HepG2 (cell line): ENCODE measurements around the gene GPLD1. TPM values are rescaled to one million over a fixed set of nuclear protein-coding genes. Genes with fewer than 3 reads are reported as not detected.

Source experiments
- ATAC-seq: fragments of 200-7000 bp; cut with Tn5 transposase; 3 replicates; pipeline ENCODE4 v1.9.1; 2020; ENCODE audit warnings: mild to moderate bottlenecking, moderate library complexity
- BruUV-seq: library from RNA; stranded (reverse); fragments of 400-500 nt; replicated peaks from 2 replicates; lab custom pipeline; 2021; lab: Mats Ljungman, UMichigan
- CTCF ChIA-PET: fragments of 300-600 bp; formaldehyde crosslinking; extraction: SDS; loops from one replicate; lab custom pipeline; 2021; ENCODE audit warnings: low total read pairs, inconsistent platforms, low intra/inter-chr PET ratio; lab: Yijun Ruan, JAX
- POLR2A ChIA-PET: fragments of 350-600 bp; sonication (Branson Sonifier 250); formaldehyde crosslinking; loops from one replicate; lab custom pipeline; 2020; ENCODE audit warnings: antibody characterized with exemption, inconsistent platforms; lab: Yijun Ruan, JAX
- DNase-seq: peaks from one replicate; pipeline ENCODE4 v3.0.0-alpha.2; 2015; ENCODE audit warnings: low spot score
- FAIRE-seq: peaks from 3 replicates; lab custom pipeline; 2011; peaks lifted over from hg19 to GRCh38; lab: Jason Lieb, UNC
- H2AFZ ChIP-seq: one replicate; pipeline ENCODE4 v1.6.1; 2011; ENCODE audit warnings: low read length, inconsistent platforms
- H3K27ac ChIP-seq: fragments of 300-600 bp; 3 replicates; pipeline ENCODE4 v1.8.0; 2011; ENCODE audit warnings: mixed run types, mild to moderate bottlenecking, mixed read lengths, low read length, inconsistent platforms; ENCODE audit not compliant: insufficient read depth; ENCODE audit errors: extremely low read length
- H3K27me3 ChIP-seq, 2 experiments: fragments of 200-600 bp in 1 of 2; 2 replicates in 1 of 2; 3 replicates in 1 of 2; pipeline versions ENCODE4 v1.6.0 to v1.8.0; 2011; ENCODE audit warnings: low read length in 2 of 2, mild to moderate bottlenecking in 2 of 2, moderate library complexity in 2 of 2, inconsistent platforms in 1 of 2; ENCODE audit not compliant: insufficient read depth in 2 of 2, control insufficient read depth in 1 of 2
- H3K36me3 ChIP-seq, 2 experiments: fragments of 200-600 bp in 1 of 2; replicated peaks in 1 of 2; 2 replicates in 1 of 2; 3 replicates in 1 of 2; pipeline versions ENCODE4 v1.5.1 to v1.8.0; 2011; ENCODE audit warnings: low read length in 2 of 2, inconsistent platforms in 1 of 2; ENCODE audit not compliant: insufficient read depth in 2 of 2, control insufficient read depth in 1 of 2
- H3K4me1 ChIP-seq: 2 replicates; pipeline ENCODE4 v1.5.1; 2012; ENCODE audit warnings: low read length, inconsistent platforms; ENCODE audit not compliant: insufficient read depth
- H3K4me2 ChIP-seq: 2 replicates; pipeline ENCODE4 v1.6.0; 2011; ENCODE audit warnings: low read depth, low read length, inconsistent platforms
- H3K4me3 ChIP-seq, 3 experiments: fragments of 200-600 bp in 1 of 3; sonication (generic), shearing (Covaris generic) in 1 of 3; replicated peaks in 1 of 3; 2 replicates each; pipeline ENCODE4 v1.5.1; 2011 to 2016; ENCODE audit warnings: low read length in 3 of 3, inconsistent platforms in 2 of 3, low read depth in 2 of 3, mild to moderate bottlenecking in 2 of 3, control low read depth in 1 of 3, mixed read lengths in 1 of 3; ENCODE audit not compliant: insufficient read depth in 1 of 3
- H3K79me2 ChIP-seq: one replicate; pipeline ENCODE4 v1.6.1; 2011; ENCODE audit warnings: low read length, inconsistent platforms; ENCODE audit not compliant: insufficient read depth
- H3K9ac ChIP-seq: 2 replicates; pipeline ENCODE4 v1.6.0; 2011; ENCODE audit warnings: mild to moderate bottlenecking, low read depth, low read length, inconsistent platforms; ENCODE audit not compliant: insufficient read depth
- H3K9me3 ChIP-seq: 2 replicates; pipeline ENCODE4 v1.5.1; 2012; ENCODE audit warnings: mild to moderate bottlenecking, low read length
- H4K20me1 ChIP-seq: 2 replicates; pipeline ENCODE4 v1.6.0; 2011; ENCODE audit warnings: inconsistent platforms, mild to moderate bottlenecking, low read length, moderate library complexity; ENCODE audit not compliant: insufficient read depth
- ESRRA ChIP-seq: sonication (generic); formaldehyde crosslinking; IDR thresholded peaks from 2 replicates; pipeline ENCODE4 v1.5.1; 2020; ENCODE audit warnings: mild to moderate bottlenecking, low read depth, missing genetic modification reagents
- PATZ1 ChIP-seq: sonication (generic); formaldehyde crosslinking; IDR thresholded peaks from 2 replicates; pipeline ENCODE4 v1.4.0; 2020; ENCODE audit warnings: missing genetic modification reagents
- SMAD1 ChIP-seq: sonication (generic); formaldehyde crosslinking; IDR thresholded peaks from 2 replicates; pipeline ENCODE4 v1.4.0; 2020; ENCODE audit warnings: missing genetic modification reagents, low read depth, mild to moderate bottlenecking, borderline replicate concordance
- ZNF564 ChIP-seq: sonication (generic); formaldehyde crosslinking; IDR thresholded peaks from 2 replicates; pipeline ENCODE4 v1.8.1; 2023; ENCODE audit warnings: mild to moderate bottlenecking, missing genetic modification reagents
- ZNF777 ChIP-seq: sonication (generic); formaldehyde crosslinking; IDR thresholded peaks from 2 replicates; pipeline ENCODE4 v1.4.0; 2020; ENCODE audit warnings: missing genetic modification reagents
- WGBS: methylation state at CpG from one replicate; pipeline ENCODE4 v1.1.6; 2017; ENCODE audit warnings: low lambda C conversion rate; 5-methylcytosine and 5-hydroxymethylcytosine counted together
- in situ Hi-C: cut with HindIII; loops from 2 replicates; pipeline ENCODE4 v1.10.0; 2017; ENCODE audit warnings: low pct_unique_long_range_greater_than_20kb; ENCODE audit not compliant: extremely low pct_ligation_motif_present
- intact Hi-C: fragments of 100-400 bp; cut with micrococcal nuclease; formaldehyde crosslinking; loops from one replicate; pipeline ENCODE4 v1.10.0; 2022; ENCODE audit not compliant: unreplicated experiment
- polyA plus RNA-seq, 8 experiments: library from polyadenylated mRNA; depleted of rRNA in 3 of 8; stranded (reverse) in 7 of 8; unstranded in 1 of 8; fragments of >200 nt; fragmentation: Illumina TruSeq in 4 of 8; extraction: Trizol in 4 of 8; gene quantifications; 2 replicates each; pipeline versions ENCODE4 v1.2.1 to v1.2.3, GENCODE V29; 2011 to 2016; ENCODE audit warnings: low read depth in 4 of 8, missing spikeins in 1 of 8, mixed read lengths in 1 of 8; ENCODE audit not compliant: insufficient read depth in 1 of 8
- total RNA-seq, 5 experiments: library from RNA; depleted of rRNA; stranded (reverse); fragments of >200 nt; fragmentation: Illumina TruSeq; extraction: Trizol; gene quantifications; 2 replicates each; pipeline ENCODE4 v1.2.3, GENCODE V29; 2016; ENCODE audit warnings: low read depth in 1 of 5
- TF ChIP-seq, protein P1 (sequence below), 2 experiments: IDR thresholded peaks; 2 replicates each; pipeline ENCODE4 v1.6.1; 2011 to 2012; ENCODE audit warnings: low read length in 2 of 2, borderline replicate concordance in 1 of 2, low read depth in 1 of 2, mild to moderate bottlenecking in 1 of 2, moderate library complexity in 1 of 2
- TF ChIP-seq, protein P2 (sequence below): sonication (generic); formaldehyde crosslinking; IDR thresholded peaks from 2 replicates; pipeline ENCODE4 v1.8.0; 2022; ENCODE audit warnings: mild to moderate bottlenecking, missing genetic modification reagents, borderline replicate concordance
- TF ChIP-seq, protein P3 (sequence below): IDR thresholded peaks from 2 replicates; pipeline ENCODE4 v1.6.1; 2012; ENCODE audit warnings: low read length, improper control_type of control experiment
- TF ChIP-seq, protein P4 (sequence below): IDR thresholded peaks from 2 replicates; pipeline ENCODE4 v1.6.1; 2016; ENCODE audit warnings: missing genetic modification reagents, missing compliant biosample characterization

GPLD1 gene
- total and polyA plus RNA-seq, 2 of the 13 experiments (the other 11 are each of a cell fraction or from before 2014, with no cell fraction given), result 6.2 to 7.6 TPM

- no peaks in the 10 kb centered on the region for H3K9me3 ChIP-seq
- H4K20me1 ChIP-seq, result no peaks in the 10 kb centered on the region
- peak overlapping the region; percentile 78 to 92 (median 82) for H3K4me3 ChIP-seq
- H3K27ac ChIP-seq, result peak overlapping the region; percentile 86
- peak; percentile 40 for FAIRE-seq
- H2AFZ ChIP-seq, result peak overlapping the region; percentile 77
- 10% methylated on average over 28 of the region's 36 CpGs for WGBS
- H3K4me1 ChIP-seq, result peaks cover 46% of the 10 kb centered on the region
- peaks cover 3% of the 10 kb centered on the region for H3K79me2 ChIP-seq
- ChIA-PET POLR2A (interaction anchor here (0.6 to 4.0 kb wide), 10 partner anchors 8 to 276 kb away, joined by 3 to 39 read pairs (median 7); partner anchors contain the start of genes ACOT13 and TDP2), CTCF (interaction anchor here (1.4 to 2.8 kb wide), 2 partner anchors 26 to 29 kb away, joined by 5 to 31 read pairs; no protein-coding TSS in a partner anchor)
- DNase-seq, result no peak
- intact Hi-C loops (loop anchor here (2.0 to 10.0 kb wide), 3 partner anchors 63 to 209 kb away; no protein-coding TSS in a partner anchor), in situ Hi-C loops (no loop called here)
- TSS peak; percentile 58 for BruUV-seq
- no peaks in the 10 kb centered on the region for H3K27me3 ChIP-seq
- H3K4me2 ChIP-seq, result peak overlapping the region; percentile 99
- ATAC-seq, result peak; percentile 87
- peak overlapping the region; percentile 82 for H3K9ac ChIP-seq
- H3K36me3 ChIP-seq, result peaks cover 2 to 5% of the 10 kb centered on the region in 2 experiments; a peak in 2 of 5 replicates
- TF ChIP-seq PATZ1 (CRISPR knock-in tag), result peak; percentile 55; the same call in 1 of the 2 replicates
- TF ChIP-seq SMAD1 (CRISPR knock-in tag), result no peak
- TF ChIP-seq, protein P1, sequence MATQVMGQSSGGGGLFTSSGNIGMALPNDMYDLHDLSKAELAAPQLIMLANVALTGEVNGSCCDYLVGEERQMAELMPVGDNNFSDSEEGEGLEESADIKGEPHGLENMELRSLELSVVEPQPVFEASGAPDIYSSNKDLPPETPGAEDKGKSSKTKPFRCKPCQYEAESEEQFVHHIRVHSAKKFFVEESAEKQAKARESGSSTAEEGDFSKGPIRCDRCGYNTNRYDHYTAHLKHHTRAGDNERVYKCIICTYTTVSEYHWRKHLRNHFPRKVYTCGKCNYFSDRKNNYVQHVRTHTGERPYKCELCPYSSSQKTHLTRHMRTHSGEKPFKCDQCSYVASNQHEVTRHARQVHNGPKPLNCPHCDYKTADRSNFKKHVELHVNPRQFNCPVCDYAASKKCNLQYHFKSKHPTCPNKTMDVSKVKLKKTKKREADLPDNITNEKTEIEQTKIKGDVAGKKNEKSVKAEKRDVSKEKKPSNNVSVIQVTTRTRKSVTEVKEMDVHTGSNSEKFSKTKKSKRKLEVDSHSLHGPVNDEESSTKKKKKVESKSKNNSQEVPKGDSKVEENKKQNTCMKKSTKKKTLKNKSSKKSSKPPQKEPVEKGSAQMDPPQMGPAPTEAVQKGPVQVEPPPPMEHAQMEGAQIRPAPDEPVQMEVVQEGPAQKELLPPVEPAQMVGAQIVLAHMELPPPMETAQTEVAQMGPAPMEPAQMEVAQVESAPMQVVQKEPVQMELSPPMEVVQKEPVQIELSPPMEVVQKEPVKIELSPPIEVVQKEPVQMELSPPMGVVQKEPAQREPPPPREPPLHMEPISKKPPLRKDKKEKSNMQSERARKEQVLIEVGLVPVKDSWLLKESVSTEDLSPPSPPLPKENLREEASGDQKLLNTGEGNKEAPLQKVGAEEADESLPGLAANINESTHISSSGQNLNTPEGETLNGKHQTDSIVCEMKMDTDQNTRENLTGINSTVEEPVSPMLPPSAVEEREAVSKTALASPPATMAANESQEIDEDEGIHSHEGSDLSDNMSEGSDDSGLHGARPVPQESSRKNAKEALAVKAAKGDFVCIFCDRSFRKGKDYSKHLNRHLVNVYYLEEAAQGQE (IDR thresholded peaks at IDR 0.05; ENCODE audit: borderline replicate concordance in 1 of 2, low read depth in 1 of 2, low read length in 2 of 2), result no peak
- TF ChIP-seq ESRRA (CRISPR knock-in tag), result no peak
- no peak for TF ChIP-seq ZNF777
- TF ChIP-seq, protein P2, sequence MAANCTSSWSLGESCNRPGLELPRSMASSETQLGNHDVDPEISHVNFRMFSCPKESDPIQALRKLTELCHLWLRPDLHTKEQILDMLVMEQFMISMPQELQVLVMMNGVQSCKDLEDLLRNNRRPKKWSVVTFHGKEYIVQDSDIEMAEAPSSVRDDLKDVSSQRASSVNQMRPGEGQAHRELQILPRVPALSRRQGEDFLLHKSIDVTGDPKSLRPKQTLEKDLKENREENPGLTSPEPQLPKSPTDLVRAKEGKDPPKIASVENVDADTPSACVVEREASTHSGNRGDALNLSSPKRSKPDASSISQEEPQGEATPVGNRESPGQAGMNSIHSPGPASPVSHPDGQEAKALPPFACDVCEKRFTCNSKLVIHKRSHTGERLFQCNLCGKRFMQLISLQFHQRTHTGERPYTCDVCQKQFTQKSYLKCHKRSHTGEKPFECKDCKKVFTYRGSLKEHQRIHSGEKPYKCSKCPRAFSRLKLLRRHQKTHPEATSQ (CRISPR knock-in tag), result no peak
- TF ChIP-seq, protein P3, sequence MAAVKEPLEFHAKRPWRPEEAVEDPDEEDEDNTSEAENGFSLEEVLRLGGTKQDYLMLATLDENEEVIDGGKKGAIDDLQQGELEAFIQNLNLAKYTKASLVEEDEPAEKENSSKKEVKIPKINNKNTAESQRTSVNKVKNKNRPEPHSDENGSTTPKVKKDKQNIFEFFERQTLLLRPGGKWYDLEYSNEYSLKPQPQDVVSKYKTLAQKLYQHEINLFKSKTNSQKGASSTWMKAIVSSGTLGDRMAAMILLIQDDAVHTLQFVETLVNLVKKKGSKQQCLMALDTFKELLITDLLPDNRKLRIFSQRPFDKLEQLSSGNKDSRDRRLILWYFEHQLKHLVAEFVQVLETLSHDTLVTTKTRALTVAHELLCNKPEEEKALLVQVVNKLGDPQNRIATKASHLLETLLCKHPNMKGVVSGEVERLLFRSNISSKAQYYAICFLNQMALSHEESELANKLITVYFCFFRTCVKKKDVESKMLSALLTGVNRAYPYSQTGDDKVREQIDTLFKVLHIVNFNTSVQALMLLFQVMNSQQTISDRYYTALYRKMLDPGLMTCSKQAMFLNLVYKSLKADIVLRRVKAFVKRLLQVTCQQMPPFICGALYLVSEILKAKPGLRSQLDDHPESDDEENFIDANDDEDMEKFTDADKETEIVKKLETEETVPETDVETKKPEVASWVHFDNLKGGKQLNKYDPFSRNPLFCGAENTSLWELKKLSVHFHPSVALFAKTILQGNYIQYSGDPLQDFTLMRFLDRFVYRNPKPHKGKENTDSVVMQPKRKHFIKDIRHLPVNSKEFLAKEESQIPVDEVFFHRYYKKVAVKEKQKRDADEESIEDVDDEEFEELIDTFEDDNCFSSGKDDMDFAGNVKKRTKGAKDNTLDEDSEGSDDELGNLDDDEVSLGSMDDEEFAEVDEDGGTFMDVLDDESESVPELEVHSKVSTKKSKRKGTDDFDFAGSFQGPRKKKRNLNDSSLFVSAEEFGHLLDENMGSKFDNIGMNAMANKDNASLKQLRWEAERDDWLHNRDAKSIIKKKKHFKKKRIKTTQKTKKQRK, result no peak
- TF ChIP-seq ZNF564 (CRISPR knock-in tag), result no peak
- TF ChIP-seq, protein P4, sequence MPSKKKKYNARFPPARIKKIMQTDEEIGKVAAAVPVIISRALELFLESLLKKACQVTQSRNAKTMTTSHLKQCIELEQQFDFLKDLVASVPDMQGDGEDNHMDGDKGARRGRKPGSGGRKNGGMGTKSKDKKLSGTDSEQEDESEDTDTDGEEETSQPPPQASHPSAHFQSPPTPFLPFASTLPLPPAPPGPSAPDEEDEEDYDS (CRISPR knock-in tag), result peak; percentile 43; the same call in 1 of the 2 replicates
These were observed 4.8 kb upstream of the GPLD1 start for GRCh38 chr6:24493945-24494820.
